ENCODE data around the gene SHQ1.

The SHQ1 gene

DNA sequence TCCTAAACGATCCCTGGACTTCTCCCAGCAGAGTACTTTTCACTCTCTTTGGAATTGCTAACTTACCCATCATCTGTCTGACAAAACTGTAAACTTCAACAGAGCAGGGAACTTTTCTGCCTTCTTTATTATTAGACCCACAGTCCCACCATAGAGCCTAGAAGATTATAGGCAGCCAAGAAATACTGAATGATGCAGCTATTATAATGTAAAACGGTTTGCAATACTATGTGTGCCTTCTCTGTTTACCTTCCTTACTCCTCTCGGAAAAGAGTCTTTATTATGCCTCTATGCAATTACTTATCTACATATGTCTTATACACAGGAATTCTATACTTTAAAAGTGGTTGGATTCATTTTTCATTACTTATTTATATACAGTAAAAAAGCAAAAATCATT is 36.0 kb downstream of the SHQ1 start:
- DNase-seq (ENCODE audit: low read depth): no peak
- TF ChIP-seq, protein P1, sequence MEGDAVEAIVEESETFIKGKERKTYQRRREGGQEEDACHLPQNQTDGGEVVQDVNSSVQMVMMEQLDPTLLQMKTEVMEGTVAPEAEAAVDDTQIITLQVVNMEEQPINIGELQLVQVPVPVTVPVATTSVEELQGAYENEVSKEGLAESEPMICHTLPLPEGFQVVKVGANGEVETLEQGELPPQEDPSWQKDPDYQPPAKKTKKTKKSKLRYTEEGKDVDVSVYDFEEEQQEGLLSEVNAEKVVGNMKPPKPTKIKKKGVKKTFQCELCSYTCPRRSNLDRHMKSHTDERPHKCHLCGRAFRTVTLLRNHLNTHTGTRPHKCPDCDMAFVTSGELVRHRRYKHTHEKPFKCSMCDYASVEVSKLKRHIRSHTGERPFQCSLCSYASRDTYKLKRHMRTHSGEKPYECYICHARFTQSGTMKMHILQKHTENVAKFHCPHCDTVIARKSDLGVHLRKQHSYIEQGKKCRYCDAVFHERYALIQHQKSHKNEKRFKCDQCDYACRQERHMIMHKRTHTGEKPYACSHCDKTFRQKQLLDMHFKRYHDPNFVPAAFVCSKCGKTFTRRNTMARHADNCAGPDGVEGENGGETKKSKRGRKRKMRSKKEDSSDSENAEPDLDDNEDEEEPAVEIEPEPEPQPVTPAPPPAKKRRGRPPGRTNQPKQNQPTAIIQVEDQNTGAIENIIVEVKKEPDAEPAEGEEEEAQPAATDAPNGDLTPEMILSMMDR (conservative IDR thresholded peaks at IDR 0.05; ENCODE audit: low read depth, low read length): no peak
- H3K4me3 ChIP-seq (ENCODE audit: low read length): no peak overlapping the region

DNA sequence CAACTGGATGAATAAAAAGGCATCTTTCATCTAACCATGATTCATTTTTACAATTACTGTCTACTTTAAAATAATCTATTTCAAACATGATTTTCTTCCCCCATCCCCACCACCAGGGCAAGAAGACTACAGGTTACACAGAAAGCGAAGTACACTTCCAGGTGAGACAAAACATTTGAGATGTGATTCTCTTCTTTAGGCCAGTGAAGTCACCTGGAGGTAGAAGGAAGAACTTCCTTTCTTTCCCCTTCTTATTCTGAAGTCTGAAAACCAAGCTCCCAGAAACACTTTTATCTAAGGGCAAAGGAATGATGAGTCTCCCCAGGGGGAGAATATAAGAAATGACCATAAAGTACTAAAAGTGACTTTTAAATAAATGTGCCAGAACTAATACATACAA is 36.7 kb downstream of the SHQ1 start:
- H3K4me3 ChIP-seq (ENCODE audit: low read length): no peak overlapping the region
- TF ChIP-seq, protein P1 (conservative IDR thresholded peaks at IDR 0.05; ENCODE audit: low read depth, low read length): no peak
- no peak for DNase-seq (ENCODE audit: low read depth)

DNA sequence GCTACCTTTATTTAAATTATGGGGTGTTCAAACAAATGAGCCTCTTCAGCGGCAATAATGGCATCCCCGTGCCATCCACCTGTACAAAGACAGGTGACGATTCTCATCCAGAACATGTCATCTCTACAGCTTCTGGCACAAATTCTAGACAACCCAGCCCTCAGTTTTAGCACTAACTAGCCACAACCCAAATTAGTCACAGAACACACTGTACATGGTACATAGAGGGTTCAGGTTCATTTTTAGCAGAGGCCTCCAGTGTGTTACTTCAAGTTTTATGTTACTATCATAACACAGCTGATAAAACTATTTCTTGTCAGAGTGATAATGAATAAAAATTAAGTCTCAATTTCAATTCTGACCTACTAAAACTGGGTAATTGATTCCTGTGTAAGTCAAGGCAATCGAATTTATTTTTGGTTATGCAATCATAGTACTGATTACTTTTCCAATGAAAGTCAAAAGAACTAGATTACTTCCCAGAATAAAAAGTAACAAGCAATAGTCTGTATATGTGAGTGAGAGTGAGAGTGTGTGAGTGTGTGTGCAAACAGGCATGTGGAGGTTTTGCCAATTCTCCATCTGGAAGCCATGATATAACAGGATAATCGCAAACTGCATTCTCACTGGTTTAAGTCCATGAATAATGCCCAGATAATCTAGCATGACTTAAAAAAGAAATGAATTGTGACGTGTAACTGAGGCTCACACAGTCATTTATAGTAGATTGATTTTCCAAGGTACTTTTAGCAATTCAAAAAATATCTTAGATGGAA is 37.4 kb downstream of the SHQ1 start:
- no peak overlapping the region for H3K4me3 ChIP-seq (ENCODE audit: low read length)
- TF ChIP-seq, protein P1 (conservative IDR thresholded peaks at IDR 0.05; ENCODE audit: low read depth, low read length): no peak
- no peak for DNase-seq (ENCODE audit: low read depth)

DNA sequence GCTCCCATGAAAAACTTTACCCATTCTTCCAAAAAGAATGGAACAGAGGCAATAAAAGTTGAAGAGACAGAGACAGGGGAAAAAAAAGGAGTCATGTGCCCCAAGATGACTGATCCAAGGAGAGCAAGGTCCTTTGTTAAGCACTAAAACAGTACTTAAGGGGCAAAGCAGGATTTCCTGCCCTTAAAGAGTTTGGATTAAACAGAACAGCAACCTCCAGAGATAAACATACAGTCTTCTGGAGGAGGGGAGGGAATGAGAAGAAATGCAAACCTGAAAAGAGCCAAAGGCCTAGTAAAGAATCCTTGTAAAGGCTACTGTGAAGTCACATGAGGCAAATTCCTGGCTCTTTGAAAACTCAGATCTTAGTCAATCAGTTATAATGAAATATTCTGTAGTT is 38.2 kb downstream of the SHQ1 start:
- no peak overlapping the region for H3K4me3 ChIP-seq (ENCODE audit: low read length)
- DNase-seq (ENCODE audit: low read depth): no peak
- TF ChIP-seq, protein P1 (conservative IDR thresholded peaks at IDR 0.05; ENCODE audit: low read depth, low read length): no peak

DNA sequence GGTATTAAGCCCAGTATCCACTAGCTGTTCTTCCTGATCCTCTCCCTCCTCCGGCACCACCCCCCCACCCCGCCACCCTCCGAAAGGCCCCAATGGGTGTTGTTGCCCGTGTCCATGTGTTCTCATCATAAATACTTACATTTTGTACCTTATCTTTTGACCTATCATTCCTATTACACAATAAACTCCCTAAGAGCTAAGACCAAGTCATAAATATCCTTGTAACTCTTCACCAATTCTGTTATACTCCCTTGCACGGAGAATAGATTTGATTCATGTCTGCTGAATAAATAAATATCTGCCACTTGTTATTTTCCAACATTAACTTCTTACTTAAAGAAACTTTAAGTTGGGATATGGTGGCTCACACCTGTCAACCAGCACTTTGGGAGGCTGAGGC is 43.9 kb downstream of the SHQ1 start:
- no peak for DNase-seq (ENCODE audit: low read depth)
- TF ChIP-seq, protein P1 (conservative IDR thresholded peaks at IDR 0.05; ENCODE audit: low read depth, low read length): no peak
- H3K4me3 ChIP-seq (ENCODE audit: low read length): no peak overlapping the region

DNA sequence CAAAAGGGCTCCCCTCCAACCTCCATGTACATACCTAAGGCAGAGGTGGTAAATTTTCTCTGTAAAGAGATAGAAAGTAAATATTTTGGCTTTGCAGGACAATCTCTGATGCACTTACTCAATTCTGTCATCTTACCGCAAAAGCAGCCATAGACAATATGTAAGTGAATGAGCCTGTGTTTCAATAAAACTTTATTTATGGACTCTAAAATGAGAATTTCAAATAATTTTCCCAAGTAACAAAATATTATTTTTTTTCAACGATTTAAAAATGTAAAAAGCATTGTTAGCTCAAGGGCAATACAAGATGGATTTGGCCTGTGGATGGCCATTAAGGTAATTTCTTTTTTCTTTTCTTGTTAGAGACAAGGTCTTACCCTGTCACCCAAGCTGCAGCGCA is 44.7 kb downstream of the SHQ1 start:
- DNase-seq (ENCODE audit: low read depth): no peak
- TF ChIP-seq, protein P1 (conservative IDR thresholded peaks at IDR 0.05; ENCODE audit: low read depth, low read length): no peak
- H3K4me3 ChIP-seq (ENCODE audit: low read length): no peak overlapping the region

DNA sequence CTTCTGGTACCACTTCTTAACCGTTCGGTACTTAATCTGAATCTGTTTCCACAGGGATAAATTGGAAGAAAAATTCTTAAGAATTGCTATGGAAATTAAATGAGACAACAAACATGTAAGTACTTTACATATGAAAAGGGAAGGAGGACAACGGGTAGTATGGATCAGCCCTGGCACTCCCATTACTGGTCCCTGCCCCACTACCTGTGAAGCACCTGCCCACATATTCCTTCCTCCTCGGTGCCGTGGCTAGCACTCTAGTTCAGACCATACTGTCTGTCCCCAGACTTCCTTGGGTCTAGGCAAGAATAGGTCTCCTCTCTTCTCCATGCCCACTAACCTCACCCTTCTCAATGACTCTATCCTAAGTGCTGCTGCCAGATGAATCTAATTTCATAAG is 46.2 kb downstream of the SHQ1 start:
- H3K4me3 ChIP-seq (ENCODE audit: low read length): no peak overlapping the region
- DNase-seq (ENCODE audit: low read depth): no peak
- TF ChIP-seq, protein P1 (conservative IDR thresholded peaks at IDR 0.05; ENCODE audit: low read depth, low read length): no peak

All from retinal pigment epithelial cell (primary cell).